ENCODE results near the gene TGM6.
"Not testable (repeated sequence)": the region's sequence is repeated elsewhere in the genome, so short reads cannot be mapped to it uniquely, and the experiment has no call there.

Gene TGM6

DNA sequence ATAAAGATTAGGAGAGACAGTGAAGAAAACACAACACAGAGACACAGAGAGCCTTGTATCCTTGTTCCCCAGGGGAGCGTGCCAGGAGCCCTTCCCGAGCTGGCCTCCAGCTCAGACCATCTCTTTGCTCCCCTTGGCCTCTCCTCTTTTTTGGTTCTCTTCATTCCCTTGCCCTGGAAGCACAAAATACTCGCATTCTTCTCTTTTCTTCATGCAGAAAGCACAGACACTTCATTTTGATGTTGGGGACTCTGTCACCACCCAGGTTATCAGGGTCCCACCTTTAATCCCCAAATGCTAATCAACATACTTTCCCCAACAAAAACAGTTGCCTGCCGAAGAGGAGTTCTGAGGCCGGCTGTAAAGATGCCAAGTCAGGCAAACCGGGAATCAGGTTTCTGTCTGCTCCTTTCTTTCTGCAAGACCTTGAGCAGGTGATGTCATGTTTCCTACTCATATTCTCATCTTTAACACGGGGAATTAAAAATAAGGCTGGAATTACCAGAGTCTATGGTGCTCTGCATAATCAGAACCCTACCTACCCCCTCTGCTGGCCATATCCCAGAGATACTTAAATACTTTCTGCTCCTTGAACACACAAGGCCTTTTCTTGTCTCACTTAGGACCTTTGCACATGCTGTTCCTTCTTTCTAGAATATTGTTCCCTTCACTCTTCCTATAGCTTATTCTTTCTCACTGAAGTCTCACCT is 21.7 kb downstream of the TGM6 start:
- H3K4me3 ChIP-seq: no peak overlapping the region
- H3K27ac ChIP-seq: no peak overlapping the region
- no peak for DNase-seq (ENCODE audit: low spot score)
- TF ChIP-seq, protein P1, sequence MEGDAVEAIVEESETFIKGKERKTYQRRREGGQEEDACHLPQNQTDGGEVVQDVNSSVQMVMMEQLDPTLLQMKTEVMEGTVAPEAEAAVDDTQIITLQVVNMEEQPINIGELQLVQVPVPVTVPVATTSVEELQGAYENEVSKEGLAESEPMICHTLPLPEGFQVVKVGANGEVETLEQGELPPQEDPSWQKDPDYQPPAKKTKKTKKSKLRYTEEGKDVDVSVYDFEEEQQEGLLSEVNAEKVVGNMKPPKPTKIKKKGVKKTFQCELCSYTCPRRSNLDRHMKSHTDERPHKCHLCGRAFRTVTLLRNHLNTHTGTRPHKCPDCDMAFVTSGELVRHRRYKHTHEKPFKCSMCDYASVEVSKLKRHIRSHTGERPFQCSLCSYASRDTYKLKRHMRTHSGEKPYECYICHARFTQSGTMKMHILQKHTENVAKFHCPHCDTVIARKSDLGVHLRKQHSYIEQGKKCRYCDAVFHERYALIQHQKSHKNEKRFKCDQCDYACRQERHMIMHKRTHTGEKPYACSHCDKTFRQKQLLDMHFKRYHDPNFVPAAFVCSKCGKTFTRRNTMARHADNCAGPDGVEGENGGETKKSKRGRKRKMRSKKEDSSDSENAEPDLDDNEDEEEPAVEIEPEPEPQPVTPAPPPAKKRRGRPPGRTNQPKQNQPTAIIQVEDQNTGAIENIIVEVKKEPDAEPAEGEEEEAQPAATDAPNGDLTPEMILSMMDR (IDR thresholded peaks at IDR 0.05): no peak

DNA sequence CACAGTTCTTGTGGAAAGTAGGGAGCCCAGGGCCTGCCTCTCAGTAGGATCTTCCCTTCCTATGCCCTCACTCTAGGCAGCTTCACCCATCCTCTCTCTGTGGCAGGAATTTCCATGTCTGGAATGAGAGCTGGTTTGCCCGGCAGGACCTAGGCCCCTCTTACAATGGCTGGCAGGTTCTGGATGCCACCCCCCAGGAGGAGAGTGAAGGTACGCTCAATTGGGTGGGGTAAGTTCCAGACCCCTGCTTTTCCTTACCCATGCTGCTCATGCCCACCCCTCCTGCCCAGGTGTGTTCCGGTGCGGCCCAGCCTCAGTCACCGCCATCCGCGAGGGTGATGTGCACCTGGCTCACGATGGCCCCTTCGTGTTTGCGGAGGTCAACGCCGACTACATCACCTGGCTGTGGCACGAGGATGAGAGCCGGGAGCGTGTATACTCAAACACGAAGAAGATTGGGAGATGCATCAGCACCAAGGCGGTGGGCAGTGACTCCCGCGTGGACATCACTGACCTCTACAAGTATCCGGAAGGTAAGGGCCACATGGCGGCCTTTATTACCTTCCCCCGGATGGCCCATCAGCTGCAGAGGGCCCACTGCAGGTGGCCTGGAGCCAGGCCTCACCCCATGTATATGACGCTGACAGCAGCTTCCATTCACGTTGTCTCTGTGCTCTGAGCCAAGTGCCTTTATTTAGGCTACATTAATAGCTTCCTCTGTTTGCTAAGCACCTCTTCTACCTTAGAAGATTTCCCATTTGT is 22.8 kb downstream of the TGM6 start:
- TF ChIP-seq, protein P1 (IDR thresholded peaks at IDR 0.05): no peak
- no peak for DNase-seq (ENCODE audit: low spot score)
- no peak overlapping the region for H3K27ac ChIP-seq
- H3K4me3 ChIP-seq: no peak overlapping the region

DNA sequence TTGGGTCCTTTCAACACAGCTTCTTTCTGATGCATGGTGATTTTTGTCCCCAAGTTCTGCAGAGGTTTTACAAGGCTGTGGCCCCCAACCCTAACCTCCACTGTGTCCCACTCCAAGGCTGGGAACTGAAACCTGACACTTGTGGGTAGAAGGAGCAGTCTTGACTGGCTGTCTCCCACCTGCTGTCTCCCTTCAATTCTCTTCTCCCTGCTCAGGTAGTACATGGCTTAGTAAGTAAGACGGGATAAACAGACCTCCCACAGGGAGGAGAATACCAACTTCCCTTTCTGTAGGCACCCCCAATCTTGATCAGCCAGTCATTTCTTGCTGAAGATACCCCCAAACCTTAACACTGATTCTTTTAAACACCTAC is 25.0 kb downstream of the TGM6 start:
- no peak for DNase-seq (ENCODE audit: low spot score)

DNA sequence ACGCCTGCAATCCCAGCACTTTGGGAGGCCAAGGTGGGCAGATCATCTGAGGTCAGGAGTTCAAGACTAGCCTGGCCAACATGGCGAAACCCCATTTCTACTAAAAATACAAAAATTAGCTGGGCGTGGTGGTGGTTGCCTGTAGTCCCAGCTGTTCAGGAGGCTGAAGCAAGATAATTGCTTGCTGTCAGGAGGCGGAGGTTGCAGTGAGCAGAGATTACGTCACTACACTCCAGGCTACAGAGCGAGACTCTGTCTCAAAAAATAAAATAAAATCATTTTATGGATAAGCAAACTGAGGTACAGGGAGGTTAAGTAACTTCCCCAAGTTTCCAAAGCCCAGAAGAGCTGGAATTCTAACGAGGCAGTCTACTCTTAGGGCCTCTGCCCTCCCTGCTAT is 26.7 kb downstream of the TGM6 start:
- not testable (repeated sequence) for H3K27ac ChIP-seq; H3K4me3 ChIP-seq; DNase-seq (ENCODE audit: low spot score)

More for the DNA sequence above, 25.0 kb downstream of the TGM6 start:
- Histone ChIP-seq H3K4me3 (no peak overlapping the region), H3K27ac (no peak overlapping the region)
- TF ChIP-seq, protein P1 (IDR thresholded peaks at IDR 0.05): no peak

DNA sequence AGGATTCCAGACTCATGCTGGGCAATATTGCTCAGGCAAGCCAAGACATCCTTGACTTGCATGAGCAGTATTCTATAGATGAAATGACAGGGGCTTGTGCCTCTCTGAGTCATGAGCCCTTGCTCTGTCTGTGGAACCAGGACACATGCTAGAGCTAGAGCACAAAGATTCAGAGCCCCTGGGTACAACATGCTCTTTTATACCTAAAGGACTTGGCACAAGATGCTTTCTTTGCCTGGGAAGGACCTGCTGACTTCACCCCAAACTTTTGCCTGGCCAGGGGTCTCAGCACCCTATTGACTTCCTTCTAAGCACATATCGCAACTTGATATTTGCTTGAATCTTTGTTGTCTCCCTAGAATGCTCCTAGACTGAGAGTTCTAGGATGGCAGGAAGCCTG is 27.4 kb downstream of the TGM6 start:
- no peak for DNase-seq (ENCODE audit: low spot score)
- TF ChIP-seq, protein P1 (IDR thresholded peaks at IDR 0.05): no peak
- Histone ChIP-seq H3K27ac (no peak overlapping the region), H3K4me3 (no peak overlapping the region)

DNA sequence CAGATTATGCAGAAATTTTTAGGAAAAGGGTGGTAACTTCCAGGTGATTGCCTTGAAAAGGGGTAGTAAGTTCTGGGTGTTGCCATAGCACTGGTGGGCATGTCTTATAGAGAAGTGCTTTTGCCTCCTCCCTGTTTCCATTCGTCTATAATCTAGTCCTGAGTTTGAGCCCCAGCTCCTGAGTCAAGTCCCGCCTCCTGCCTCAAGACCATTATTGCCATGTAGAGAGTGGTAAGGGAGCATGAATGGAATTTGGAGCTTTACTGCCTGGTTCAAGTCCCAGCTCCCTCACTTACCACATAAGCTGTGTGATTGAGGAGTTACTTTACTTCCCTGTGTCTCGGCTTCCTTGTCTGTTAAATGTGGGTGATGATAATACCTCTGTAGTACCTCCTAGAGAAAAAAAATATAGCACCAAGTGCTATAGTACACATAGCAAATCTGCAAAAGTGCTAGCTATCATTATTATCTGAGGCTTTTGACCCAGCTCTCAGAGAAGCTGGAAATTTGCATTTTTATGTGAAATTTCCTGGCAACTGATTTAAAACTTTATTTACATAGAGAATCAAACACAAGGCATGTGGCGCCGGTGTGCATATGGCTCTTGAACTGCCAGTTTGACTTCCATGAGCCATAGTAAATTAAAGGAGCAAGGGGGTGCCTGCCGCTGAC is 36.0 kb downstream of the TGM6 start:
- Histone ChIP-seq H3K27ac (no peak overlapping the region), H3K4me3 (no peak overlapping the region)
- no peak for DNase-seq (ENCODE audit: low spot score)
- TF ChIP-seq, protein P1 (IDR thresholded peaks at IDR 0.05): no peak

DNA sequence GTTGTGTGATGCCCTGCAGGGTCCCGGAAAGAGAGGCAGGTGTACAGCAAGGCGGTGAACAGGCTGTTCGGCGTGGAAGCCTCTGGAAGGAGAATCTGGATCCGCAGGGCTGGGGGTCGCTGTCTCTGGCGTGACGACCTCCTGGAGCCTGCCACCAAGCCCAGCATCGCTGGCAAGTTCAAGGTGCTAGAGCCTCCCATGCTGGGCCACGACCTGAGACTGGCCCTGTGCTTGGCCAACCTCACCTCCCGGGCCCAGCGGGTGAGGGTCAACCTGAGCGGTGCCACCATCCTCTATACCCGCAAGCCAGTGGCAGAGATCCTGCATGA is 36.5 kb downstream of the TGM6 start:
- TF ChIP-seq, protein P1 (IDR thresholded peaks at IDR 0.05): no peak
- H3K4me3 ChIP-seq: no peak overlapping the region
- DNase-seq (ENCODE audit: low spot score): no peak
- no peak overlapping the region for H3K27ac ChIP-seq
